Measurements from ENCODE around the gene RNF121.

DNA sequence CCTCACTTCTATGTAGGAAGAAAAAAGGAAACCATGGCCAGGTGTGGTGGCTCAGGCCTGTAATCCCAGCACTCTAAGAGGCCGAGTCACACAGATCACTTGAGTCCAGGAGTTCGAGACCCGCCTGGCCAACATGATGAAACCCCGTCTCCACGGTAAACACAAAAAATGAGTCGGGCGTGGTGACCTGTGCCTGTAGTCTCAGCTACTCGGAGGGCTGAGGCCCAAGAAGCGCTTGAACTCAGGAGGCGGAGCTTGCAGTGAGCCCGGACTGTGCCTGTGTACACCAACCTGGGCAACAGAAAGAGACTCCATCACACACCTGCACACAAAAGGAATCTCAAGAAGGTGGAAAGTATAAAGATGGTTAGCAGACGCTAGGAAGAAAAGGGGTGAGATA is 32.9 kb upstream of the RNF121 start:
- TF ChIP-seq, protein P1, sequence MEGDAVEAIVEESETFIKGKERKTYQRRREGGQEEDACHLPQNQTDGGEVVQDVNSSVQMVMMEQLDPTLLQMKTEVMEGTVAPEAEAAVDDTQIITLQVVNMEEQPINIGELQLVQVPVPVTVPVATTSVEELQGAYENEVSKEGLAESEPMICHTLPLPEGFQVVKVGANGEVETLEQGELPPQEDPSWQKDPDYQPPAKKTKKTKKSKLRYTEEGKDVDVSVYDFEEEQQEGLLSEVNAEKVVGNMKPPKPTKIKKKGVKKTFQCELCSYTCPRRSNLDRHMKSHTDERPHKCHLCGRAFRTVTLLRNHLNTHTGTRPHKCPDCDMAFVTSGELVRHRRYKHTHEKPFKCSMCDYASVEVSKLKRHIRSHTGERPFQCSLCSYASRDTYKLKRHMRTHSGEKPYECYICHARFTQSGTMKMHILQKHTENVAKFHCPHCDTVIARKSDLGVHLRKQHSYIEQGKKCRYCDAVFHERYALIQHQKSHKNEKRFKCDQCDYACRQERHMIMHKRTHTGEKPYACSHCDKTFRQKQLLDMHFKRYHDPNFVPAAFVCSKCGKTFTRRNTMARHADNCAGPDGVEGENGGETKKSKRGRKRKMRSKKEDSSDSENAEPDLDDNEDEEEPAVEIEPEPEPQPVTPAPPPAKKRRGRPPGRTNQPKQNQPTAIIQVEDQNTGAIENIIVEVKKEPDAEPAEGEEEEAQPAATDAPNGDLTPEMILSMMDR (IDR thresholded peaks at IDR 0.05; ENCODE audit: low read length) = no peak
- TF ChIP-seq EZH2phosphoT487 (IDR thresholded peaks at IDR 0.05; ENCODE audit: low read length) = no peak

Measured in MM.1S (cell line).